Thoracic aorta (tissue), 2 donors: ENCODE data around the gene PIGK. TPM values are rescaled to one million over a fixed set of nuclear protein-coding genes. Genes with fewer than 3 reads are reported as not detected.

Experiments
- ATAC-seq: fragments of 150-250 bp; one replicate; pipeline ENCODE4 v1.8.0; 2017; ENCODE audit warnings: low read depth; ENCODE audit not compliant: insufficient number of reproducible peaks, low FRiP score
- DNase-seq: peaks from one replicate; pipeline ENCODE4 v3.0.0-alpha.2; 2020; ENCODE audit warnings: low spot score
- H3K27ac ChIP-seq, 2 donors: fragments of 200-600 bp; sonication (generic); 1 replicate in 1 of 2; 2 replicates in 1 of 2; pipeline ENCODE4 v1.5.1; 2016; ENCODE audit warnings: mild to moderate bottlenecking in 2 of 2, moderate library complexity in 2 of 2
- H3K27me3 ChIP-seq: fragments of 200-600 bp; sonication (generic); replicated peaks from 2 replicates; pipeline ENCODE4 v1.6.0; 2016; ENCODE audit warnings: mild to moderate bottlenecking; ENCODE audit not compliant: insufficient read depth
- H3K36me3 ChIP-seq: fragments of 200-600 bp; sonication (generic); one replicate; pipeline ENCODE4 v1.5.1; 2016
- H3K4me1 ChIP-seq, 2 donors: fragments of 200-600 bp; sonication (generic); 1 replicate in 1 of 2; 2 replicates in 1 of 2; pipeline versions ENCODE4 v1.5.1 to v1.6.0; 2016; ENCODE audit warnings: low read depth in 2 of 2, mild to moderate bottlenecking in 1 of 2; ENCODE audit not compliant: control insufficient read depth in 1 of 2
- H3K4me3 ChIP-seq: fragments of 200-600 bp; sonication (generic); 2 replicates; pipeline ENCODE4 v1.5.1; 2016; ENCODE audit warnings: mild to moderate bottlenecking
- H3K9me3 ChIP-seq: fragments of 200-600 bp; sonication (generic); 2 replicates; pipeline ENCODE4 v1.5.1; 2016
- total RNA-seq, 2 donors: library from RNA; depleted of rRNA; stranded (reverse); fragments of >200 nt; gene quantifications; one replicate each; pipeline versions ENCODE4 v1.1.0 to v1.2.3, GENCODE V29; 2016
- TF ChIP-seq, protein P1 (sequence below): fragments of 200-600 bp; sonication (generic); IDR thresholded peaks from one replicate; pipeline ENCODE4 v1.5.1; 2019; ENCODE audit warnings: antibody characterized with exemption

Gene PIGK
- total RNA-seq, 2 donors from 2014 or later = 14.9 to 21.7 TPM

DNA sequence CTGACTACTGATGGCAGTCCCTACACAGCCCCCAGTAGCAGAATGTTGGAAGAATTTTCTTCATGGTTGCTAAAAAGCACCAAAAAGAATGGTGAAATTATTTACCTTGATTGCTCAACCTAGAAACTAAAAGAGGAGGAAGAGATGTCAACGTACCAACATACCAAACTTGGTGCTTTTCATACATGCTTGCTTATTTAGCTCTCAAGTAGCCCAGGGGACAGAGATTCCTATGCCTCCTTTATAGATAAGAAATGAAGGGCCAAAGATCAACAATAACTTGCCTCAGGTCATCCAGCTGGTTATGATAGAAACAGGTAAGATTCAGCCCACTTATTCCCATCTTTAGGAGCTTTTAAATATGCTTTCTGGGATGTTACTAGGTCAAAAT is 170.6 kb downstream of the PIGK start:
- H3K27me3 ChIP-seq = no peaks in the 10 kb centered on the region
- DNase-seq (no peak), ATAC-seq (no peak)
- no peaks in the 10 kb centered on the region for H3K4me1 ChIP-seq
- H3K9me3 ChIP-seq = no peaks in the 10 kb centered on the region
- H3K27ac ChIP-seq = no peak overlapping the region
- TF ChIP-seq, protein P1, sequence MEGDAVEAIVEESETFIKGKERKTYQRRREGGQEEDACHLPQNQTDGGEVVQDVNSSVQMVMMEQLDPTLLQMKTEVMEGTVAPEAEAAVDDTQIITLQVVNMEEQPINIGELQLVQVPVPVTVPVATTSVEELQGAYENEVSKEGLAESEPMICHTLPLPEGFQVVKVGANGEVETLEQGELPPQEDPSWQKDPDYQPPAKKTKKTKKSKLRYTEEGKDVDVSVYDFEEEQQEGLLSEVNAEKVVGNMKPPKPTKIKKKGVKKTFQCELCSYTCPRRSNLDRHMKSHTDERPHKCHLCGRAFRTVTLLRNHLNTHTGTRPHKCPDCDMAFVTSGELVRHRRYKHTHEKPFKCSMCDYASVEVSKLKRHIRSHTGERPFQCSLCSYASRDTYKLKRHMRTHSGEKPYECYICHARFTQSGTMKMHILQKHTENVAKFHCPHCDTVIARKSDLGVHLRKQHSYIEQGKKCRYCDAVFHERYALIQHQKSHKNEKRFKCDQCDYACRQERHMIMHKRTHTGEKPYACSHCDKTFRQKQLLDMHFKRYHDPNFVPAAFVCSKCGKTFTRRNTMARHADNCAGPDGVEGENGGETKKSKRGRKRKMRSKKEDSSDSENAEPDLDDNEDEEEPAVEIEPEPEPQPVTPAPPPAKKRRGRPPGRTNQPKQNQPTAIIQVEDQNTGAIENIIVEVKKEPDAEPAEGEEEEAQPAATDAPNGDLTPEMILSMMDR = no peak
- no peaks in the 10 kb centered on the region for H3K36me3 ChIP-seq
- no peak overlapping the region for H3K4me3 ChIP-seq

DNA sequence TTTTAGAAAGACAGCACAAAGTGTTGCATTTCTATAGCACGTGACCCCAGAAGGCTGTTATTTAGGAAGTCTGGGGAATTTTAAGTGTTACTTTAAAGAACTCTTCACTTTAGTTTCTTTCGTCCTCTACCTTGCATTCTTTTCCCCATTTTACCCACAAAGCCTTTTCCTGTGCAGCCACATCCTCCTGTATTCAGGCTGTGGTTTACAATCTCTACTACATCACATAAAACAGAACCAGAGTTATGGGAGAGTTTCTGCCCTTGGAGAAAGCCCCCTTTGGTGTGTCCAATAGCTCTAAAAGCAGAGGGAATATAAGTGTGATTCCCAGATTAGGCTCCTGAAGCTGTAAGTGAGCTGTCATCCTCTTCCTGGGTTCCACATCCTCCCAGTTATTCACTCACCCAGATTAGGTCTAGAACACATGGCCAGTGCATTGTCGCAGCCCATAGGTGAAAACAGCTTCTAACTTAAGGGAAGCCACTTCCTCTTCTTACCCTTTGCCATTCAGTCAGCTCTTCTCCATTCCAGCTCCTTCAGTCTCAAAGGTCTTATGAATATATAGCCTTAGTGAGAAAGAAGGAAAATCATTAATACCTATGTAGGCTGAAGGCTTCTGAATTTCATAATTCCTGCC is 171.1 kb downstream of the PIGK start:
- Histone ChIP-seq H3K36me3 (no peaks in the 10 kb centered on the region), H3K4me1 (no peaks in the 10 kb centered on the region), H3K27ac (no peak overlapping the region), H3K27me3 (no peaks in the 10 kb centered on the region), H3K4me3 (no peak overlapping the region), H3K9me3 (no peaks in the 10 kb centered on the region)
- ATAC-seq = no peak
- no peak for DNase-seq
- TF ChIP-seq, protein P1 = no peak

DNA sequence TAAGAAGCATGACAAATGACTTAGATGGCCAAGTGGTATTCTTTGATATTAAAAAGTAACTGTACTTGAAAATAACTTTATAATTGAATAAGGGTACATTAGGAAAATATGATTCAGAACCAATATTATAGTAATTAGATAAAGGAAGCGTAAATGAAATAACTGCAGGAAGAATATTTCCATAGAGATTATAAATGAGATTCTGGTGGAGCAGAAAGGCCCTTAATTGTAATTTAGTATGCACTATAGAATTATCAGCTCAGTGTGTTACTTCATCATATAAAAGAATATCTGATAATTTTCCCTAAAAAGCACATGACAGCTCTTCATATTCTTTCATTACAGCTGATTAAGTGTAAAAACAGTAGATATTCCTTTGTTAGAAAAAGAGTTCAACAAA is 171.7 kb downstream of the PIGK start:
- Histone ChIP-seq H3K27me3 (no peaks in the 10 kb centered on the region), H3K27ac (no peak overlapping the region), H3K4me3 (no peak overlapping the region), H3K36me3 (no peaks in the 10 kb centered on the region), H3K4me1 (no peaks in the 10 kb centered on the region), H3K9me3 (no peaks in the 10 kb centered on the region)
- ATAC-seq = no peak
- TF ChIP-seq, protein P1 = no peak
- no peak for DNase-seq

DNA sequence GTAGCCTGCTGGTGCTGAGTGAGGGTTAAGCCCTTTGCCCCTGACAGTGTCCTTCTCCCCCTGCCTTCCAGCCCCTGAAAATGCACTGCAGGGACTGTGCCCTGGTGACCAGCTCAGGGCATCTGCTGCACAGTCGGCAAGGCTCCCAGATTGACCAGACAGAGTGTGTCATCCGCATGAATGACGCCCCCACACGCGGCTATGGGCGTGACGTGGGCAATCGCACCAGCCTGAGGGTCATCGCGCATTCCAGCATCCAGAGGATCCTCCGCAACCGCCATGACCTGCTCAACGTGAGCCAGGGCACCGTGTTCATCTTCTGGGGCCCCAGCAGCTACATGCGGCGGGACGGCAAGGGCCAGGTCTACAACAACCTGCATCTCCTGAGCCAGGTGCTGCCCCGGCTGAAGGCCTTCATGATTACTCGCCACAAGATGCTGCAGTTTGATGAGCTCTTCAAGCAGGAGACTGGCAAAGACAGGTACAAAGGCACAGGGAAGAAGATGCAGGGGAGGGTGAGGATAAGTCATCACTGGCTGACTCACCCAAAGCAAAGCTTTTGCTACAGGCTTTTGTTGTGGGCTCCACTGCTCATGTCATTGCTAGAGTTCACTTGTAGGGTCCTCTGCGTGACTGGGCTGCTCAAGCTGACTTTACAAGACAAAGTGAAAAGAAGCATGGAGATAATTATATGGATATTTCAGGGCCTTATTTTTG is 174.9 kb downstream of the PIGK start:
- DNase-seq = no peak
- Histone ChIP-seq H3K27ac (no peak overlapping the region), H3K27me3 (no peaks in the 10 kb centered on the region), H3K9me3 (no peaks in the 10 kb centered on the region), H3K4me1 (no peaks in the 10 kb centered on the region), H3K36me3 (no peaks in the 10 kb centered on the region), H3K4me3 (no peak overlapping the region)
- ATAC-seq = no peak
- TF ChIP-seq, protein P1 = no peak

DNA sequence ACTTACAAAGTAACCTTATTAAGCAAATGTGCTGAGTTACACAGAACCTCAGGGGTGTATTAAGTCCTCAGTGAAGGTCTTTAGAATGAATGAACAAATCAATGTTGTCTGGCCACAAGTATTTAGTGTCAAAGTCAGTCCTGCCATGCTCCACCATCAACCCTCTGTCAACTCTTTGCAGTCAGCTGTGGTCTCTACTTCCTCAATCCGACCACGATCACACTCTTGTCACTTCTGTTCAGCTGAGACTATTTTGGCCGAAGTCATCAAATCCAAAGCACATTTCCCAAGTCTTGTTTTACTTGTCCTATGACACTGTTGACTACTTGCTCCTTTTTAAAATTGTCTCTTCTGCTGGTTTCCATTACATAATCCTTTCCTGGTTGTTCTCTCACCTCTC is 178.4 kb downstream of the PIGK start:
- no peaks in the 10 kb centered on the region for H3K4me1 ChIP-seq
- H3K36me3 ChIP-seq = no peaks in the 10 kb centered on the region
- DNase-seq (no peak), ATAC-seq (no peak)
- no peaks in the 10 kb centered on the region for H3K27me3 ChIP-seq
- no peak overlapping the region for H3K27ac ChIP-seq
- H3K4me3 ChIP-seq = no peak overlapping the region
- H3K9me3 ChIP-seq = no peaks in the 10 kb centered on the region
- TF ChIP-seq, protein P1 = no peak
